ENCODE results near the gene TTLL10. TPM values are rescaled to one million over a fixed set of nuclear protein-coding genes. Genes with fewer than 3 reads are reported as not detected.

TTLL10 gene
- total and polyA plus RNA-seq, 2 of the 8 experiments (the other 6 are each of a cell fraction or from before 2014, with no cell fraction given): 1.1 to 1.7 TPM

GRCh38 chr1:1223321-1223720, 49.6 kb downstream of the TTLL10 start:
- Histone ChIP-seq H2BK12ac (ENCODE audit: low read depth, low read length) (no peak overlapping the region), H3K18ac (ENCODE audit: extremely low read depth, low read length) (no peak overlapping the region), H2AK5ac (ENCODE audit: low read depth, low read length) (no peak overlapping the region), H3K27me3 (replicated peaks in 1 of 4; ENCODE audit: control insufficient read depth in 3 of 4, extremely low read depth in 1 of 4, insufficient read depth in 3 of 4, low read length in 3 of 4) (no peaks in the 10 kb centered on the region), H3K23ac (ENCODE audit: insufficient read length) (no peak overlapping the region), H4K8ac (ENCODE audit: extremely low read depth, insufficient read depth, low read length) (no peak overlapping the region), H4K5ac (ENCODE audit: insufficient read length, low read depth, low read length) (no peak overlapping the region), H3K14ac (ENCODE audit: insufficient read length) (no peak overlapping the region), H2BK5ac (ENCODE audit: low read depth, low read length) (no peak overlapping the region), H3K36me3 (ENCODE audit: control insufficient read depth in 2 of 4, insufficient read depth in 4 of 4, low read length in 3 of 4) (peaks cover 2 to 34% (median 17%) of the 10 kb centered on the region in 4 experiments; a peak in 7 of 8 replicates), H2BK120ac (replicated peaks; ENCODE audit: low read depth, low read length) (no peak overlapping the region), H3K9ac (replicated peaks in 1 of 4; ENCODE audit: extremely low read depth in 1 of 4, low read depth in 3 of 4, low read length in 3 of 4) (no peak overlapping the region), H3K9me3 (ENCODE audit: insufficient read depth in 2 of 2, low read depth in 1 of 2, low read length in 1 of 2) (no peaks in the 10 kb centered on the region), H3K4me1 (replicated peaks in 1 of 4; ENCODE audit: control insufficient read depth in 3 of 4, insufficient read depth in 4 of 4, low read length in 3 of 4) (no peaks in the 10 kb centered on the region), H3K23me2 (ENCODE audit: low read depth, low read length) (no peaks in the 10 kb centered on the region; the same call in 1 of the 2 replicates), H3K4me2 (ENCODE audit: insufficient read depth in 1 of 2, low read depth in 2 of 2, low read length in 2 of 2) (no peak overlapping the region), H4K91ac (replicated peaks; ENCODE audit: insufficient read length, low read length) (no peak overlapping the region), H3K27ac (ENCODE audit: low read depth, low read length) (no peak overlapping the region), H3K79me1 (ENCODE audit: low read depth, low read length) (peaks cover 22% of the 10 kb centered on the region), H3K56ac (replicated peaks; ENCODE audit: insufficient read length, low read depth, low read length) (no peak overlapping the region), H2AFZ (ENCODE audit: low read length) (no peak overlapping the region), H3K79me2 (ENCODE audit: control insufficient read depth in 1 of 2, insufficient read depth in 2 of 2, low read length in 2 of 2) (peaks cover 0 to 11% of the 10 kb centered on the region in 2 experiments; a peak in 1 of 4 replicates), H4K20me1 (replicated peaks in 1 of 2; ENCODE audit: control insufficient read depth in 1 of 2, insufficient read depth in 2 of 2, low read length in 2 of 2) (peaks cover 5 to 26% of the 10 kb centered on the region in 2 experiments), H3K4me3 (ENCODE audit: extremely low read depth in 1 of 4, insufficient read depth in 2 of 4, low read depth in 3 of 4, low read length in 4 of 4) (no peak overlapping the region), H2BK15ac (ENCODE audit: low read length) (no peak overlapping the region), H3K4ac (replicated peaks; ENCODE audit: insufficient read length, low read depth, low read length) (no peak overlapping the region), H2BK20ac (ENCODE audit: low read length) (no peak overlapping the region)
- ChIA-PET POLR2A (ENCODE audit: partially characterized antibody) (interaction anchor here (1.8 kb wide), 1 partner anchor 8 kb away, joined by 5 read pairs; the partner anchor contains the start of genes B3GALT6 and SDF4), CTCF (ENCODE audit: partially characterized antibody) (interaction anchor here (1.4 to 6.2 kb wide), 3 partner anchors 16 to 101 kb away, joined by 3 to 28 read pairs (median 3); no protein-coding TSS in a partner anchor)
- FAIRE-seq: no peak
- TF ChIP-seq CBX8 (IDR thresholded peaks at IDR 0.05; ENCODE audit: borderline replicate concordance, low read depth, low read length) (no peak), KDM1A (IDR thresholded peaks at IDR 0.05; ENCODE audit: borderline replicate concordance, low read length) (no peak), SUZ12 (IDR thresholded peaks at IDR 0.05; ENCODE audit: low read length) (no peak), TCF12 (IDR thresholded peaks at IDR 0.05; ENCODE audit: low read depth, low read length) (no peak), GTF2F1 (IDR thresholded peaks at IDR 0.05; ENCODE audit: borderline replicate concordance, low read depth, low read length) (no peak), CBX5 (IDR thresholded peaks at IDR 0.05; ENCODE audit: low read depth, low read length) (no peak), RBBP5 (IDR thresholded peaks at IDR 0.05; ENCODE audit: borderline replicate concordance, low read depth, low read length) (no peak), TAF7 (optimal IDR thresholded peaks at IDR 0.05; ENCODE audit: borderline replicate concordance, low read depth, low read length) (no peak), CTCF (IDR thresholded peaks at IDR 0.05; ENCODE audit: control extremely low read depth in 1 of 3, insufficient read depth in 1 of 3, low read depth in 1 of 3, low read length in 3 of 3) (no peak), PHF8 (conservative IDR thresholded peaks at IDR 0.05; ENCODE audit: low read depth, low read length) (no peak)
- 92% methylated on average over 12 of the region's 15 CpGs; no CpG with 5 or more reads in 1 of the 2 experiments for WGBS, 2 experiments (ENCODE audit: extremely low coverage in 1 of 2, insufficient coverage in 1 of 2, insufficient read length in 1 of 2, insufficient replicate concordance in 2 of 2, low coverage in 1 of 2, low lambda C conversion rate in 2 of 2, missing lambda C conversion rate in 1 of 2)
- DNase-seq (ENCODE audit: low read depth in 1 of 2, low spot score in 2 of 2): no peak

Data from H1 (cell line).